Peyer's patch (tissue), 4 donors: ENCODE data around the gene CTSL. TPM values are rescaled to one million over a fixed set of nuclear protein-coding genes. Genes with fewer than 3 reads are reported as not detected.

Experiments
- DNase-seq, 3 donors: peaks; one replicate each; pipeline ENCODE4 v3.0.0-alpha.2; 2017 to 2019
- H3K27ac ChIP-seq, 4 donors: fragments of 200-600 bp; sonication (generic); one replicate each; pipeline ENCODE4 v1.5.1; 2016 to 2019
- H3K27me3 ChIP-seq, 2 donors: fragments of 200-600 bp; sonication (generic); one replicate each; pipeline ENCODE4 v1.5.1; 2019
- H3K36me3 ChIP-seq, 3 donors: fragments of 200-600 bp; sonication (generic); one replicate each; pipeline ENCODE4 v1.5.1; 2016 to 2019
- H3K4me1 ChIP-seq, 4 donors: fragments of 200-600 bp; sonication (generic); one replicate each; pipeline ENCODE4 v1.5.1; 2016 to 2019
- H3K4me3 ChIP-seq, 4 donors: fragments of 200-600 bp; sonication (generic); 1 replicate in 3 of 4; 2 replicates in 1 of 4; pipeline ENCODE4 v1.5.1; 2016 to 2019; ENCODE audit warnings: mild to moderate bottlenecking in 1 of 4
- H3K9me3 ChIP-seq, 4 donors: fragments of 200-600 bp; sonication (generic); one replicate each; pipeline ENCODE4 v1.5.1; 2016 to 2019; ENCODE audit warnings: mild to moderate bottlenecking in 1 of 4
- POLR2A ChIP-seq, 2 donors: fragments of 450-650 bp; IDR thresholded peaks; one replicate each; pipeline ENCODE4 v1.5.1; 2017; ENCODE audit warnings: antibody characterized with exemption in 2 of 2, mild to moderate bottlenecking in 2 of 2, moderate library complexity in 2 of 2
- total RNA-seq, 4 donors: library from RNA; depleted of rRNA; stranded (reverse); fragments of >200 nt; gene quantifications; one replicate each; pipeline ENCODE4 v1.1.0, GENCODE V29; 2016
- TF ChIP-seq, protein P1 (sequence below), 6 experiments: fragments of 450-650 bp in 4 of 6; fragments of 200-600 bp in 2 of 6; sonication (generic) in 1 of 6; IDR thresholded peaks; one replicate each; pipeline ENCODE4 v1.5.1; 2017 to 2019; ENCODE audit warnings: antibody characterized with exemption in 6 of 6, mild to moderate bottlenecking in 3 of 6, moderate library complexity in 1 of 6

The CTSL gene
- total RNA-seq, 4 donors from 2014 or later = 14.3 to 23.5 (median 19.6) TPM

GRCh38 chr9:87778996-87779395 is 53.1 kb downstream of the CTSL start:
- Histone ChIP-seq H3K36me3 (no peaks in the 10 kb centered on the region), H3K27me3 (no peaks in the 10 kb centered on the region), H3K4me1 (no peaks in the 10 kb centered on the region), H3K27ac (no peak overlapping the region), H3K9me3 (no peaks in the 10 kb centered on the region), H3K4me3 (no peak overlapping the region)
- no peak for DNase-seq
- no peak for TF ChIP-seq POLR2A (IDR thresholded peaks at IDR 0.05)
- TF ChIP-seq, protein P1, sequence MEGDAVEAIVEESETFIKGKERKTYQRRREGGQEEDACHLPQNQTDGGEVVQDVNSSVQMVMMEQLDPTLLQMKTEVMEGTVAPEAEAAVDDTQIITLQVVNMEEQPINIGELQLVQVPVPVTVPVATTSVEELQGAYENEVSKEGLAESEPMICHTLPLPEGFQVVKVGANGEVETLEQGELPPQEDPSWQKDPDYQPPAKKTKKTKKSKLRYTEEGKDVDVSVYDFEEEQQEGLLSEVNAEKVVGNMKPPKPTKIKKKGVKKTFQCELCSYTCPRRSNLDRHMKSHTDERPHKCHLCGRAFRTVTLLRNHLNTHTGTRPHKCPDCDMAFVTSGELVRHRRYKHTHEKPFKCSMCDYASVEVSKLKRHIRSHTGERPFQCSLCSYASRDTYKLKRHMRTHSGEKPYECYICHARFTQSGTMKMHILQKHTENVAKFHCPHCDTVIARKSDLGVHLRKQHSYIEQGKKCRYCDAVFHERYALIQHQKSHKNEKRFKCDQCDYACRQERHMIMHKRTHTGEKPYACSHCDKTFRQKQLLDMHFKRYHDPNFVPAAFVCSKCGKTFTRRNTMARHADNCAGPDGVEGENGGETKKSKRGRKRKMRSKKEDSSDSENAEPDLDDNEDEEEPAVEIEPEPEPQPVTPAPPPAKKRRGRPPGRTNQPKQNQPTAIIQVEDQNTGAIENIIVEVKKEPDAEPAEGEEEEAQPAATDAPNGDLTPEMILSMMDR (IDR thresholded peaks at IDR 0.05) = no peak

Other genes with a start within 250 kb of the CTSL start
- 10 to 100 TPM; 45.4 to 96.4 (median 77.2) TPM for gene DAPK1, start 228.3 kb upstream of the CTSL start, total RNA-seq
- gene SPATA31E1, start 156.8 kb downstream of the CTSL start, total RNA-seq = not detected
- not detected for gene SPATA31C1, start 191.8 kb downstream of the CTSL start, total RNA-seq
- gene CDK20, start 248.4 kb downstream of the CTSL start, total RNA-seq = 10 to 100 TPM in 3 of 4 donors, 1 to 10 TPM in 1; 6.6 to 20.1 (median 16.2) TPM